H1 (cell line): ENCODE results near the gene B9D1.

ENCODE experiments used
- ASH2L ChIP-seq: fragments of 200-600, 300-600 bp; sonication (generic); IDR thresholded peaks from one replicate; pipeline ENCODE4 v1.7.1; 2017; ENCODE audit warnings: low read length
- CREB1 ChIP-seq: IDR thresholded peaks from 2 replicates; pipeline ENCODE4 v1.6.1; 2012; ENCODE audit warnings: inconsistent platforms
- HDAC2 ChIP-seq, 2 experiments: fragments of 300-600 bp in 1 of 2; sonication (generic) in 1 of 2; IDR thresholded peaks; 2 replicates each; pipeline ENCODE4 v1.6.1; 2011 to 2012; ENCODE audit warnings: low read depth in 2 of 2, low read length in 2 of 2, mild to moderate bottlenecking in 2 of 2, moderate library complexity in 2 of 2, borderline replicate concordance in 1 of 2, inconsistent platforms in 1 of 2
- KDM5A ChIP-seq: fragments of 200-600 bp; IDR thresholded peaks from 2 replicates; pipeline ENCODE4 v1.7.1; 2012; ENCODE audit warnings: mild to moderate bottlenecking, low read length, inconsistent platforms, mixed read lengths
- POLR2A ChIP-seq, 2 experiments: IDR thresholded peaks; 1 replicate in 1 of 2; 2 replicates in 1 of 2; pipeline ENCODE4 v1.6.1; 2011; ENCODE audit warnings: low read depth in 2 of 2, low read length in 2 of 2, mild to moderate bottlenecking in 2 of 2; ENCODE audit errors: control extremely low read depth in 1 of 2
- SIRT6 ChIP-seq: IDR thresholded peaks from one replicate; pipeline ENCODE4 v1.7.1; 2012; ENCODE audit warnings: low read length, inconsistent platforms
- SP2 ChIP-seq: IDR thresholded peaks from 2 replicates; pipeline ENCODE4 v1.6.1; 2012; ENCODE audit warnings: mild to moderate bottlenecking, low read length, inconsistent platforms
- USF2 ChIP-seq: IDR thresholded peaks from 2 replicates; pipeline ENCODE4 v1.6.1; 2011; ENCODE audit warnings: low read length, improper control_type of control experiment
- YY1 ChIP-seq: IDR thresholded peaks from 2 replicates; pipeline ENCODE4 v1.6.1; 2011; ENCODE audit warnings: low read depth, mild to moderate bottlenecking, low read length
- TF ChIP-seq, protein P1 (sequence below), 3 experiments: IDR thresholded peaks; 1 replicate in 2 of 3; 2 replicates in 1 of 3; pipeline versions ENCODE4 v1.5.1 to v1.6.1; 2011; ENCODE audit warnings: low read length in 3 of 3, mild to moderate bottlenecking in 3 of 3, inconsistent platforms in 2 of 3, low read depth in 1 of 3, moderate library complexity in 1 of 3; ENCODE audit not compliant: insufficient read depth in 1 of 3; ENCODE audit errors: control extremely low read depth in 1 of 3

GRCh38 chr17:19306160-19307111, 56.1 kb downstream of the B9D1 start:
- TF ChIP-seq, protein P1, sequence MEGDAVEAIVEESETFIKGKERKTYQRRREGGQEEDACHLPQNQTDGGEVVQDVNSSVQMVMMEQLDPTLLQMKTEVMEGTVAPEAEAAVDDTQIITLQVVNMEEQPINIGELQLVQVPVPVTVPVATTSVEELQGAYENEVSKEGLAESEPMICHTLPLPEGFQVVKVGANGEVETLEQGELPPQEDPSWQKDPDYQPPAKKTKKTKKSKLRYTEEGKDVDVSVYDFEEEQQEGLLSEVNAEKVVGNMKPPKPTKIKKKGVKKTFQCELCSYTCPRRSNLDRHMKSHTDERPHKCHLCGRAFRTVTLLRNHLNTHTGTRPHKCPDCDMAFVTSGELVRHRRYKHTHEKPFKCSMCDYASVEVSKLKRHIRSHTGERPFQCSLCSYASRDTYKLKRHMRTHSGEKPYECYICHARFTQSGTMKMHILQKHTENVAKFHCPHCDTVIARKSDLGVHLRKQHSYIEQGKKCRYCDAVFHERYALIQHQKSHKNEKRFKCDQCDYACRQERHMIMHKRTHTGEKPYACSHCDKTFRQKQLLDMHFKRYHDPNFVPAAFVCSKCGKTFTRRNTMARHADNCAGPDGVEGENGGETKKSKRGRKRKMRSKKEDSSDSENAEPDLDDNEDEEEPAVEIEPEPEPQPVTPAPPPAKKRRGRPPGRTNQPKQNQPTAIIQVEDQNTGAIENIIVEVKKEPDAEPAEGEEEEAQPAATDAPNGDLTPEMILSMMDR (IDR thresholded peaks at IDR 0.05; ENCODE audit: control extremely low read depth in 1 of 3, insufficient read depth in 1 of 3, low read depth in 1 of 3, low read length in 3 of 3), result no peak
- TF ChIP-seq HDAC2 (IDR thresholded peaks at IDR 0.05; ENCODE audit: borderline replicate concordance in 1 of 2, low read depth in 2 of 2, low read length in 2 of 2) (no peak), KDM5A (no peak), SIRT6 (no peak), CREB1 (no peak), POLR2A (IDR thresholded peaks at IDR 0.05; ENCODE audit: control extremely low read depth in 1 of 2, low read depth in 2 of 2, low read length in 2 of 2) (no peak), YY1 (no peak), USF2 (no peak), ASH2L (no peak), SP2 (no peak)
